ENCODE results near the gene SPAAR. TPM values are rescaled to one million over a fixed set of nuclear protein-coding genes. Genes with fewer than 3 reads are reported as not detected.

SPAAR gene
- total RNA-seq, 1 experiment from 2014 or later, result not detected

GRCh38 chr9:35917261-35917660, 8.0 kb downstream of the SPAAR start:
- Histone ChIP-seq H3K27ac (ENCODE audit: low read length) (no peak overlapping the region), H3K27me3 (ENCODE audit: control insufficient read depth, insufficient read depth, low read length) (no peaks in the 10 kb centered on the region), H3K9me3 (ENCODE audit: control insufficient read depth, insufficient read depth, low read depth, low read length) (no peaks in the 10 kb centered on the region), H3K36me3 (ENCODE audit: control insufficient read depth, insufficient read depth, low read length) (no peaks in the 10 kb centered on the region), H3K4me1 (ENCODE audit: control insufficient read depth, insufficient read depth, low read length) (0 out of 2 replicates have a peak, but pooled peaks cover 5% of the 10 kb centered on the region), H3K4me3 (ENCODE audit: low read depth in 2 of 2, low read length in 2 of 2) (no peak overlapping the region)
- intact Hi-C loops (cut with micrococcal nuclease; ENCODE audit: unreplicated experiment), result no loop called here
- no peak for DNase-seq (ENCODE audit: low read depth, low spot score)
- POLR2A ChIA-PET, result no interaction called here
- no peak for ATAC-seq
- TF ChIP-seq SIN3A (IDR thresholded peaks at IDR 0.05; ENCODE audit: borderline replicate concordance, insufficient read depth, low read depth, low read length) (no peak), TCF7L2 (IDR thresholded peaks at IDR 0.05; ENCODE audit: low read depth, low read length) (no peak), CTCF (IDR thresholded peaks at IDR 0.05) (no peak), REST (IDR thresholded peaks at IDR 0.05; ENCODE audit: insufficient read depth in 1 of 2, low read depth in 2 of 2, low read length in 1 of 2) (no peak), POLR2AphosphoS5 (IDR thresholded peaks at IDR 0.05; ENCODE audit: low read depth, low read length) (no peak)
- in situ Hi-C loops (cut with HindIII; ENCODE audit: low pct_unique_long_range_greater_than_20kb, low sequenced_read_pairs), result no loop called here
- CTCF ChIA-PET, result no interaction called here
- no TSS peak for BruUV-seq (replicated peaks)

GRCh38 chr9:35918780-35919179, 9.5 kb downstream of the SPAAR start:
- BruUV-seq (replicated peaks), result no TSS peak
- in situ Hi-C loops (cut with HindIII; ENCODE audit: low pct_unique_long_range_greater_than_20kb, low sequenced_read_pairs), result no loop called here
- H3K27ac ChIP-seq (ENCODE audit: low read length), result no peak overlapping the region
- H3K27me3 ChIP-seq (ENCODE audit: control insufficient read depth, insufficient read depth, low read length), result no peaks in the 10 kb centered on the region
- no peak for DNase-seq (ENCODE audit: low read depth, low spot score)
- intact Hi-C loops (cut with micrococcal nuclease; ENCODE audit: unreplicated experiment), result no loop called here
- no peak for ATAC-seq
- ChIA-PET POLR2A (interaction anchor here (0.5 kb wide), 1 partner anchor 137 kb away, joined by 7 read pairs; no protein-coding TSS in a partner anchor), CTCF (no interaction called here)
- TF ChIP-seq REST (IDR thresholded peaks at IDR 0.05; ENCODE audit: insufficient read depth in 1 of 2, low read depth in 2 of 2, low read length in 1 of 2) (no peak), CTCF (IDR thresholded peaks at IDR 0.05) (no peak), SIN3A (IDR thresholded peaks at IDR 0.05; ENCODE audit: borderline replicate concordance, insufficient read depth, low read depth, low read length) (no peak), POLR2AphosphoS5 (IDR thresholded peaks at IDR 0.05; ENCODE audit: low read depth, low read length) (no peak), TCF7L2 (IDR thresholded peaks at IDR 0.05; ENCODE audit: low read depth, low read length) (no peak)
- no peaks in the 10 kb centered on the region for H3K36me3 ChIP-seq (ENCODE audit: control insufficient read depth, insufficient read depth, low read length)
- no peak overlapping the region for H3K4me3 ChIP-seq (ENCODE audit: low read depth in 2 of 2, low read length in 2 of 2)
- H3K9me3 ChIP-seq (ENCODE audit: control insufficient read depth, insufficient read depth, low read depth, low read length), result no peaks in the 10 kb centered on the region
- peaks cover 6% of the 10 kb centered on the region for H3K4me1 ChIP-seq (ENCODE audit: control insufficient read depth, insufficient read depth, low read length)

Measured in Panc1 (cell line).